Neuronal stem cell (in vitro differentiated cells): ENCODE measurements around the gene ARAP1.

ENCODE experiments used
- DNase-seq: peaks from one replicate; pipeline ENCODE4 v3.0.0-alpha.2; 2013; ENCODE audit warnings: low spot score
- H2AFZ ChIP-seq: one replicate; pipeline ENCODE4 v1.6.1; 2013; ENCODE audit warnings: mild to moderate bottlenecking, low read length, inconsistent platforms
- H2AK5ac ChIP-seq: 2 replicates; pipeline ENCODE4 v1.6.1; 2013; ENCODE audit warnings: low read depth, mild to moderate bottlenecking, inconsistent platforms, low read length, moderate library complexity, mixed read lengths
- H2BK120ac ChIP-seq: 2 replicates; pipeline ENCODE4 v1.6.1; 2013; ENCODE audit warnings: low read depth, mild to moderate bottlenecking, inconsistent platforms, low read length, moderate library complexity, mixed read lengths
- H2BK12ac ChIP-seq: one replicate; pipeline ENCODE4 v1.6.1; 2013; ENCODE audit warnings: low read length, inconsistent platforms
- H2BK15ac ChIP-seq: 2 replicates; pipeline ENCODE4 v1.6.1; 2013; ENCODE audit warnings: mild to moderate bottlenecking, low read length, inconsistent platforms, mixed read lengths
- H2BK5ac ChIP-seq: one replicate; pipeline ENCODE4 v1.6.1; 2013; ENCODE audit warnings: inconsistent platforms, mild to moderate bottlenecking, low read length, moderate library complexity
- H3K14ac ChIP-seq: one replicate; pipeline ENCODE4 v1.6.1; 2013; ENCODE audit warnings: low read length, inconsistent platforms
- H3K18ac ChIP-seq: 2 replicates; pipeline ENCODE4 v1.6.1; 2013; ENCODE audit warnings: low read length, inconsistent platforms
- H3K23ac ChIP-seq: 2 replicates; pipeline ENCODE4 v1.6.1; 2013; ENCODE audit warnings: low read depth, mild to moderate bottlenecking, mixed read lengths, low read length, inconsistent platforms; ENCODE audit not compliant: poor library complexity
- H3K27ac ChIP-seq: replicated peaks from 3 replicates; pipeline ENCODE4 v1.5.1; 2013; ENCODE audit warnings: low read length, inconsistent platforms
- H3K27me3 ChIP-seq, 3 experiments: 2 replicates each; pipeline ENCODE4 v1.6.1; 2013; ENCODE audit warnings: low read length in 3 of 3, mild to moderate bottlenecking in 2 of 3, inconsistent platforms in 1 of 3, low read depth in 1 of 3, mixed read lengths in 1 of 3, moderate library complexity in 1 of 3; ENCODE audit not compliant: control insufficient read depth in 3 of 3, insufficient read depth in 3 of 3
- H3K36me3 ChIP-seq, 2 donors: replicated peaks in 1 of 2; 2 replicates each; pipeline ENCODE4 v1.6.1; 2013; ENCODE audit warnings: low read length in 2 of 2; ENCODE audit not compliant: control insufficient read depth in 2 of 2, insufficient read depth in 2 of 2
- H3K4ac ChIP-seq: 2 replicates; pipeline ENCODE4 v1.6.1; 2013; ENCODE audit warnings: inconsistent platforms, mild to moderate bottlenecking, low read length, moderate library complexity
- H3K4me1 ChIP-seq, 2 donors: 1 replicate in 1 of 2; 2 replicates in 1 of 2; pipeline ENCODE4 v1.6.1; 2013; ENCODE audit warnings: low read length in 2 of 2, low read depth in 1 of 2; ENCODE audit not compliant: control insufficient read depth in 2 of 2, insufficient read depth in 1 of 2
- H3K4me2 ChIP-seq: one replicate; pipeline ENCODE4 v1.6.1; 2013; ENCODE audit warnings: mild to moderate bottlenecking, low read length, inconsistent platforms; ENCODE audit not compliant: insufficient read depth, poor library complexity, severe bottlenecking
- H3K4me3 ChIP-seq, 2 donors: 2 replicates each; pipeline ENCODE4 v1.5.1; 2013; ENCODE audit warnings: low read length in 2 of 2, mild to moderate bottlenecking in 2 of 2, inconsistent platforms in 1 of 2, moderate library complexity in 1 of 2
- H3K79me1 ChIP-seq: one replicate; pipeline ENCODE4 v1.6.1; 2013; ENCODE audit warnings: low read depth, mild to moderate bottlenecking, inconsistent platforms, low read length, moderate library complexity
- H3K9ac ChIP-seq: one replicate; pipeline ENCODE4 v1.6.1; 2013; ENCODE audit warnings: mild to moderate bottlenecking, low read depth, low read length, inconsistent platforms; ENCODE audit not compliant: poor library complexity
- H3K9me3 ChIP-seq, 2 donors: replicated peaks in 1 of 2; 2 replicates each; pipeline versions ENCODE3 to v1.6.1; 2013; ENCODE audit warnings: low read length in 2 of 2, mild to moderate bottlenecking in 2 of 2, inconsistent platforms in 1 of 2, low read depth in 1 of 2, mixed read lengths in 1 of 2, moderate library complexity in 1 of 2; ENCODE audit not compliant: control insufficient read depth in 2 of 2, insufficient read depth in 1 of 2
- H4K8ac ChIP-seq: one replicate; pipeline ENCODE4 v1.6.1; 2013; ENCODE audit warnings: low read depth, mild to moderate bottlenecking, inconsistent platforms, low read length, moderate library complexity
- H4K91ac ChIP-seq: one replicate; pipeline ENCODE4 v1.6.1; 2013; ENCODE audit warnings: low read length, low read depth, mild to moderate bottlenecking, inconsistent platforms; ENCODE audit not compliant: poor library complexity
- WGBS, 2 donors: extraction: QIAGEN DNeasy Blood & Tissue Kit; methylation state at CpG; one replicate each; pipeline ENCODE4 v1.1.7; 2013; ENCODE audit warnings: missing lambda C conversion rate in 2 of 2, mixed read lengths in 1 of 2; ENCODE audit not compliant: insufficient read length in 2 of 2, insufficient replicate concordance in 1 of 2; ENCODE audit errors: extremely low coverage in 2 of 2; 5-methylcytosine and 5-hydroxymethylcytosine counted together

Gene ARAP1

GRCh38 chr11:72702096-72702495 is 50.1 kb downstream of the ARAP1 start:
- H2BK12ac ChIP-seq = no peak overlapping the region
- no peak overlapping the region for H3K27ac ChIP-seq
- H3K23ac ChIP-seq = peak overlapping the region; percentile 60
- no peak overlapping the region for H4K8ac ChIP-seq
- no peak overlapping the region for H3K14ac ChIP-seq
- no peak overlapping the region for H3K9ac ChIP-seq
- H2BK15ac ChIP-seq = no peak overlapping the region
- peaks cover 13 to 41% of the 10 kb centered on the region in 2 donors for H3K4me1 ChIP-seq
- H2AK5ac ChIP-seq = peak overlapping the region; percentile 66
- peak overlapping the region; percentile 74 for H3K18ac ChIP-seq
- no CpG with 5 or more reads among the region's 7 CpGs for WGBS, 2 donors
- peaks cover 0 to 25% of the 10 kb centered on the region in 2 donors for H3K36me3 ChIP-seq
- H3K9me3 ChIP-seq = no peaks in the 10 kb centered on the region
- H3K4me2 ChIP-seq = no peak overlapping the region
- peak overlapping the region; percentile 17 for H3K4ac ChIP-seq
- H3K27me3 ChIP-seq = no peaks in the 10 kb centered on the region
- no peak for DNase-seq
- no peak overlapping the region for H4K91ac ChIP-seq
- peak overlapping the region; percentile 93 for H2BK5ac ChIP-seq
- H2AFZ ChIP-seq = no peak overlapping the region
- H2BK120ac ChIP-seq = peak overlapping the region; percentile 51
- H3K4me3 ChIP-seq = no peak overlapping the region
- no peaks in the 10 kb centered on the region for H3K79me1 ChIP-seq

GRCh38 chr11:72701466-72701865 is 50.7 kb downstream of the ARAP1 start:
- Histone ChIP-seq H3K4me2 (no peak overlapping the region), H3K18ac (no peak overlapping the region), H3K27ac (no peak overlapping the region), H3K4me3 (no peak overlapping the region), H2BK12ac (no peak overlapping the region), H3K36me3 (peaks cover 2 to 25% of the 10 kb centered on the region in 2 donors), H3K9ac (no peak overlapping the region), H3K79me1 (no peaks in the 10 kb centered on the region), H3K23ac (no peak overlapping the region), H4K91ac (no peak overlapping the region), H2BK5ac (peak overlapping the region; percentile 93), H3K4me1 (peaks cover 13 to 39% of the 10 kb centered on the region in 2 donors), H3K4ac (no peak overlapping the region), H2BK15ac (no peak overlapping the region), H3K9me3 (no peaks in the 10 kb centered on the region), H2AFZ (no peak overlapping the region), H2BK120ac (no peak overlapping the region), H3K27me3 (no peaks in the 10 kb centered on the region), H4K8ac (no peak overlapping the region), H3K14ac (peak overlapping the region; percentile 73), H2AK5ac (peak overlapping the region; percentile 66)
- no peak for DNase-seq
- WGBS, 2 donors = no CpG with 5 or more reads among the region's 10 CpGs

- Histone ChIP-seq H2BK12ac (no peak overlapping the region), H2AK5ac (no peak overlapping the region), H3K9ac (no peak overlapping the region), H3K4me1 (peaks cover 13 to 28% of the 10 kb centered on the region in 2 donors), H3K4ac (no peak overlapping the region), H3K4me3 (no peak overlapping the region), H3K18ac (no peak overlapping the region), H2BK120ac (no peak overlapping the region), H4K8ac (no peak overlapping the region), H2AFZ (no peak overlapping the region), H3K79me1 (no peaks in the 10 kb centered on the region), H4K91ac (no peak overlapping the region), H3K27ac (no peak overlapping the region), H3K27me3 (no peaks in the 10 kb centered on the region), H3K23ac (peak overlapping the region; percentile 38), H3K9me3 (no peaks in the 10 kb centered on the region), H3K36me3 (peaks cover 4 to 37% of the 10 kb centered on the region in 2 donors), H2BK5ac (no peak overlapping the region), H3K4me2 (no peak overlapping the region), H3K14ac (no peak overlapping the region), H2BK15ac (no peak overlapping the region)
- no CpG with 5 or more reads among the region's 3 CpGs for WGBS, 2 donors
- no peak for DNase-seq
Measured at GRCh38 chr11:72700146-72700545, 52.1 kb downstream of the ARAP1 start.

GRCh38 chr11:72697814-72698213 is 54.4 kb downstream of the ARAP1 start:
- H4K8ac ChIP-seq = no peak overlapping the region
- no peak overlapping the region for H3K4me3 ChIP-seq
- WGBS, 2 donors = no CpG with 5 or more reads among the region's 16 CpGs
- H3K18ac ChIP-seq = peak overlapping the region; percentile 62
- H3K23ac ChIP-seq = no peak overlapping the region
- no peak overlapping the region for H2BK120ac ChIP-seq
- H3K79me1 ChIP-seq = no peaks in the 10 kb centered on the region
- H3K9me3 ChIP-seq = no peaks in the 10 kb centered on the region
- peak overlapping the region; percentile 65 for H3K14ac ChIP-seq
- no peak overlapping the region for H2AFZ ChIP-seq
- peaks cover 16 to 54% of the 10 kb centered on the region in 2 donors for H3K36me3 ChIP-seq
- no peak overlapping the region for H3K4ac ChIP-seq
- H3K9ac ChIP-seq = no peak overlapping the region
- H4K91ac ChIP-seq = peak overlapping the region; percentile 11
- peaks cover 1 to 11% of the 10 kb centered on the region in 2 donors for H3K4me1 ChIP-seq
- peak overlapping the region; percentile 56 for H2BK5ac ChIP-seq
- no peak overlapping the region for H2BK12ac ChIP-seq
- DNase-seq = no peak
- peak overlapping the region; percentile 59 for H2AK5ac ChIP-seq
- no peak overlapping the region for H3K4me2 ChIP-seq
- H2BK15ac ChIP-seq = peak overlapping the region; percentile 59
- H3K27me3 ChIP-seq = no peaks in the 10 kb centered on the region
- H3K27ac ChIP-seq = no peak overlapping the region
